Stimulated activated CD8-positive, alpha-beta memory T cell treated with anti-CD3 and anti-CD28 coated beads, Interleukin-4, amount 100 ng/mL, for 24 hours (primary cell): ENCODE results near the gene ZSCAN9.

ENCODE experiments used
- DNase-seq: peaks from one replicate; pipeline ENCODE4 v3.0.0-alpha.2; 2020; ENCODE audit warnings: low read depth

ZSCAN9 gene

DNA sequence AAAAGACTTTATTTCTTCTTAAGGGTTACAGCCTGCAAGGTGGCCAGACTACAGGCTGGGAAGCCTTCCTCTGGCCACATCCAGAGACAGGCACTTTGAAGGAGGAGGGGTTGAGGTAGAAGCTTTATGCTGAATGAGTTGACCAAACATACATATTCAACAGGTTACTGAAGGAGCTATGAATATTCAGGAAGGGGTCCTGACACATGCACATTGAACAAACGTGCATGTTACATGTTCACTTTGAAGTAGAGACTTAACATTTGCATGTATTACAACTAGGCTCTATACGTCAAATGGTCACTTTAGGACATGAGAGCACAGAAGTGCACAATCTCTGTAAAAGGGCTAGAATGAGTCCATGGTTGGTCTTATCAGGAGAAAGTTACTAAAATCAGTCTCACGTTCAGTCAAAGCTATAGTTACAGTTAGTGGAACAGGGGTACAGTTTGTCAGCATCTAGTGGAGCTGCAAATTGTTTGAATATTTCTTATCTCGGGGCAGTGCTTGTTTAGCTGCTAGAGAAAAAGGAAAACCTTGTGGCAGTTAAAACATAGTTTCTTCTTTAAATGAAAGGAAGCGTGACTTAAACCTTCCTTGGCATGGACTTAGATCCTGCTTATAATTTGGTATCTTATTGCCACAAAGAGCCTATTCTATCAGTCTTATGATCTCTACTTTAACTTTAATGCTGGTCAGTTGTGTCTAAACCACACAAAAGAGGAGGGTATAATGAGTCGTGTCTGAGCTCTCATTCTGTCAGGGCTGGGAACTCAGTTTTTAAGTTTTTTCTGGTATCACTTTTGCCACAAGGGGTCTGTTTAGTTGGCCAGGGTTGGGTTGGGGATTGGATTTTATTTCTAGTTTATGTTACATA lies 4.6 kb upstream of the ZSCAN9 start:
- no peak for DNase-seq

DNA sequence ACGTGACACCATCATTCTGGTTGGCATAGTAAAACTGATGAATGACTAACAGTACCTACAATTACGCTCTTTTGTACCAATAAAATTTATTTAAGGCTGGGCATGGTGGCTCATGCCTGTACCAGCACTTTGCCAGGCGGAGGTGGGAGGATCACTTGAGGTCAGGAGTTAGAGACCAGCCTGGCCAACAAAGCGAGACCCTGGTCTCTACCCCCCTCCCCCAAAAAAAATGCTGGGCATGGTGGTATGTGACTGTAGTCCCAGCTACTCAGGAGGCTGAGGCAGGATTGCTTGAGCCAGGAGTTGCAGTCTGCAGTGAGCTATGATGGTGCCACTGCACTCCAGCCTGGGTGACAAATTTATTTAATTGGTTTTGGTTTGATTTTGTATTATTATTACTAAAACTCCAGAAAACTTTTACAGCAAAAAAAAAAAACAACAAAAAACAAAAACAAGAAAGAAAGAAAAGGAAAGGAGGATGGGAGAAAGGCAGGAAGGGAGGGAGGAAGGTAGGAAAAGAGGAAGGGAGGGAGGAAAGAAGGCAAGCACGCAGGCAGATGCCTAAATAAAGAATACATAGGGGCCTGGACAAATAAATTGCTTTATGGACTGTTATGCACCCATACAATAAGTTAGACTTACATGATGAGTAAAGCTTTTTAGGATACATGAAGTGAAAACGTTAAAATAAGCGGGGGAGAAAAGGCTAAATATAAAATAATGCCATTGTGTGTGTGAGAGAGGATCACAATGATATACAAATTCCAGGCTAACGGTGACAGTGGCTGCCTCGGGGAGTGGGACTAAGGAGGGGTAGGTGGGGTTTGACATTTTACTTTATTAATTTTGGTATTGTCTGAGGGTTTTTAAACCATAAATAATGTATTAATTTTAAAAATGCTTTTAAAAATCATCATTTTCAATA lies 682 bp upstream of the ZSCAN9 start:
- DNase-seq, result no peak

DNA sequence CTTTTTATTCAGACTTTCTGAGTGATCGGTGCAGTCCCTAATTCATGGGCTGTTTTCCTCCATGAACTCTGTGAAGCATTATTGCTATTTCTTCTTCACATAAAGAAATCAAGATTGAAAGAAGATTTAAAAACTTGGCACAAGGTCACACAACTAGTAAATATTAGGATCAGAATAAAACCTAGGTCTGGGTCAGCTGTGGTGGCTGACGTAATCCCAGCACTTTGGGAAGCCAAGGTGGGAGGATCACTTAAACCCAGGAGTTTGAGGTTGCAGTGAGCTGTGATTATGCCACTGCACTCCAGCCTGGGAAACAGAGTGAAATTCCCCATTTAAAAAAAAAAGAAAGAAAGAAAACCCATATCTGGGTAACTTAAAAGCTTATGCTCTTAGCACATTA lies 1.4 kb downstream of the ZSCAN9 start:
- DNase-seq, result no peak

DNA sequence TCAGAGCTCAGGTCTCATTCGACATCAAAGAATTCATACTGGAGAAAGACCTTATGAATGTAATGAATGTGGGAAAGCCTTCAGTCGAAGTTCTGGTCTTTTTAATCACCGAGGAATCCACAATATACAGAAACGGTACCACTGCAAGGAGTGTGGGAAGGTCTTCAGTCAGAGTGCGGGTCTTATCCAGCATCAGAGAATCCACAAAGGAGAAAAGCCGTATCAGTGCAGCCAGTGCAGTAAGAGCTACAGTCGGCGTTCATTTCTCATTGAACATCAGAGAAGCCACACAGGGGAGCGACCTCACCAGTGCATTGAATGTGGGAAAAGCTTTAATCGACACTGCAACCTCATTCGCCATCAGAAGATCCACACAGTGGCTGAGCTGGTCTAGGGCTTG lies 7.7 kb downstream of the ZSCAN9 start:
- DNase-seq, result no peak

DNA sequence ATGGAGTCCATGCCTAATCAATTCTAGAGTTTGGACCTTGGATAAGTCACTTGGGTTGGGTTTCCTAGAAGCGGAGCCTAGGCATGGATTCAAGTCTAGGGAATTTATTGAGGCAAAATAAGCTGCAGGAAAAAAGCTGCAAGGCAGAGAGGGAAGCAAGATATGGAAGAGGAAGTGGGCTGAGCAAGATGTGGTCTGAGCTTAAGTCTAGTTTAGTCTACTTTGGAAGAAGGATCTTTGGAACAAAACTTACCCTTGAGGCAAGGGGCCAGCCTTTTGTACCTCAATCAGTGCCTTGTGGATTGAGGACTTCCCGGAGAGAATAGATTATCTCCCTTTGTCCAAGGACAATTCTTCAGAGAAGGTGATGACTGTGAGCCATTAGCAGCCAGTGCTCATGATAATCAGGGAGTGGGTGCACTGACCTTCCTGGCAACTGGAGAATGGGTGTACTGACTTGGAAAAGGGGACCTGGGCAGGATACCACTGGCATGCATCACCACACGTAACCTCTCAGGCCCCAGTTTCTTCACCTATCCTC lies 10.9 kb downstream of the ZSCAN9 start:
- no peak for DNase-seq

DNA sequence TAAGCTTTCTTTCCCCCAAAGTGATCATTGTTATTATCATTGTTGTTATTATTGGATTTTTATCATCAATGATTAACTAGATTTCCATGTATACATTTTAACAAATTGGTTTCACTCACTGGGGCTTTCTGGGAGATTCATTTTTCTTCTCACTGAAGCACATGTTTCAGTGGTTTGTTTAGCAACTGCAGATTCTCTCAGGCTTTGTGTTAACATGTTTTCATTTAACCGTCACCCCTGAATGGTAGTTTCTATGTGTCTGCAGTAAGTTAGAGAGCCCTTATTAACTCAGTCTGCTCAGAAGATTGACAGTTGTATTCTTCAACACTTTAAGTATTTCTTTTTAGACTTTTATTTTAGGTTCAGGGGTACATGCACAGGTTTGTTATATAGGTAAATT lies 14.6 kb downstream of the ZSCAN9 start:
- no peak for DNase-seq

DNA sequence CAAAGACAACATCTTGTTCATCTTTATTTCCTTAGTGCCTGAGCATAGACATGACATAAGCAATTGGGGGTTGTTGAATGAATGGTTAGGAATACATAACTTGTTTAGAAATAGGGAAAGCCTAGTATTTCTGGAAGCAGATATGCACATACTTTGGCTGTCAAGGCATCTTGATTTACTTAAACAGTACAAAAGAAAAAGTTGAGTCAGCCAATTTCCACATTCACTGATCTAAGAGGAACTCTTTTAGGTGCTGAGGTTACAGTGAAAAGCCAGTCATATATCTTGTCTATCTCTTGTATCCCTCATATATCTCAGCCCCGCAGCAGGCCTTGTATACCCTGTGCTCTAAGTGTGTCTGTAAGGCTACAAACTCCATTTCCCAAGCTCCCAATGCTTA lies 15.4 kb downstream of the ZSCAN9 start:
- no peak for DNase-seq

DNA sequence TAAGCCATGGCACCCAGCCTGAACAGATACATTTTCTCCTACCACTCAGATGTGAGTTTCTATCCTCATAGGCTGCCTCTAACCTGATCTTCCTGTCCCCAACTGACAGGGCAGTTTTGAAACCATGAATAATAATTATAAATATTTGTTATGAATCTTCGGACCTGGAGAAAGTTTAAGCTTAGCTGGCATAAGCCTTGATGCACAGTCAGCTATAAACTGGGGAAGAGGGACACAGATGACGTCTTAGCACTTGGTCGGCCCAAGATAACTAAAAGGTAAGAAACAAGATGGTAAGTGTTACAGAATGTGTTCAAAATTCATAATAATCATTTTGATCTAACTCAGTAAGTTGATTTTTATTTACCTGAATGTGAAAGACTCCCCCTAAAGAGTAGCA lies 18.9 kb downstream of the ZSCAN9 start:
- DNase-seq, result no peak

DNA sequence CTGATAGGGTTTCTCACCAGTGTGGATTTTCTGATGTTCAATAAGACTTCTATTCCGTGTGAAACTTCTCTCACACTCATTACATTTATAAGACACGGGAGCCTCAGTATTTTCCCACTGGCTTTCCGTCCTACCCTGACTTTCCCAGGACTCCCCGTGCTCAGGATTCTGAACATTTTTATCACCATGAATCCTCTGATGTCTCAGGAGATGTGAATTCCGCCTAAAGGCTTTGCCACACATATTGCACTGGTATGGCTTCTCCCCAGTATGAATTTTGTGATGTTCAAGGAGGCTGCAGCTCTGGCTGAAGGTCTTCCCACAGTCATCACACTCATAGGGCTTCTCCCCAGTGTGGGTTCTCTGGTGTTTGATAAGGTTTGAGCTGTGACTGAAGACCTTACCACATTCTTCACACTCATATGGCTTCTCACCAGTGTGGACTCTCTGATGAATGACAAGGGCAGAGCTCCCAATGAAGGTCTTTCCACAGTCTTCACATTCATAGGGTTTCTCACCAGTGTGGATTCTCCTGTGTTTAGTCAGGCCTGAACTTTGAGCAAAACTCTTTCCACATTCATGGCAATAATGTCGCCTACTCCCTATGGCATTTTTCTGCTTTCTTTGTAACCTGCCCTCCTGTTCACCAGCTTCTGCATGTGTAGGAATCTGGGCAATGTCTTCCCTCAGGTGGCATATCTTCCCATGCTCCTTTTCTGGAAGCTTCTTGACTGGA lies 20.3 kb downstream of the ZSCAN9 start:
- DNase-seq, result no peak

DNA sequence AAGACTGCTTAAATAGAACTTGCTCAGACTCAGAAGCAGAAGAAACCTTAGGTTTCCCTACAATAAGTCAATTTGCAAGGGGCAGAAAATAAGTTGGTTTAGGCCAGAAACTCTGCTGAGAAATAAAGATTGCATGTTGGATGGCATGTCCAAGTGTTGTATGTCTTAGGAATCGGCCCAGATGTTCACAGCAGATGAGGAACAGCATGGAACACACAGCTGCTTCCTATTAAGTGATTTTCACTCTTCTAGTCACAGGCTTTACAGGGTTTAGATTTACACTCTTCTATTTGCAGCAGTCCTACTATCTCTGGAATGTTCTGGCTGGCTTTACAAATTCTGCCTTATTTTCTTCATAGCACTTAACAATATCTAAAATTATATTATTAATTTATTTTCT lies 23.8 kb downstream of the ZSCAN9 start:
- DNase-seq, result no peak

DNA sequence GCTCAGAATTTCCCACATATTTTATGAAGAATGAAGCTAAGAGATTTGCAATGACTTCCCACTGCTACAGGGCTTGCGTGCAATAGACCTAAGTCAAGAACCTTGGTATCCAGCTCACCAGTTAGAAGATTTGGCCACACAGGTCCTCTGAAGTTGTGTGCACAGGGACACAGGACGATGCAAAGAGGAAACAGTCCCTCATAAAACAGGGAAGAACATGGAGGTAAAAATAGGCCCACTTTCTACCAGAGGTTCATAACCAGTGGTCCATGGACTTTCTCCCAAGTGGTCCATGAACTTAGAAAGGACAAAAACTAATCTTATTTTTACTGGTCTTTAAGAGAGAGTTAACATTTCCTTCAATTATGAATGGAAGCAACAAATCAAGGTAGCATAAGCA lies 25.7 kb downstream of the ZSCAN9 start:
- no peak for DNase-seq

DNA sequence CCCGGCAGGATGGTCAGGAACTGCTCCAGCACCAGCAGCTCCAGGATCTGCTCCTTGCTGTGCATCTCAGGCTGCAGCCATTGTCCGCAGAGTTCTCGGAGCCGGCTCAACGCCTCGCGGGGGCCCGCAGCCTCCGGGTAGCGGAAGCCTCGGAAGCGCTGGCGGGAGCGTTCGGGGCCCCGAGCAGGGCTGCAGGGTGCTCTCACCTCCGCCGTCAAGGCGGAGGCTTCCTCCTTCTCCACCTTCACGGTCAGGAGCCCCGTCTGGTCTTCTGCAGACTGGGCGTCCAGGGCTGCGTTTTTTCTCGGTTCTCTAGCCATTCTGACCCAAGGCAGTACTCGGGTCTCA lies 26.6 kb downstream of the ZSCAN9 start:
- DNase-seq, result peak; percentile 8

DNA sequence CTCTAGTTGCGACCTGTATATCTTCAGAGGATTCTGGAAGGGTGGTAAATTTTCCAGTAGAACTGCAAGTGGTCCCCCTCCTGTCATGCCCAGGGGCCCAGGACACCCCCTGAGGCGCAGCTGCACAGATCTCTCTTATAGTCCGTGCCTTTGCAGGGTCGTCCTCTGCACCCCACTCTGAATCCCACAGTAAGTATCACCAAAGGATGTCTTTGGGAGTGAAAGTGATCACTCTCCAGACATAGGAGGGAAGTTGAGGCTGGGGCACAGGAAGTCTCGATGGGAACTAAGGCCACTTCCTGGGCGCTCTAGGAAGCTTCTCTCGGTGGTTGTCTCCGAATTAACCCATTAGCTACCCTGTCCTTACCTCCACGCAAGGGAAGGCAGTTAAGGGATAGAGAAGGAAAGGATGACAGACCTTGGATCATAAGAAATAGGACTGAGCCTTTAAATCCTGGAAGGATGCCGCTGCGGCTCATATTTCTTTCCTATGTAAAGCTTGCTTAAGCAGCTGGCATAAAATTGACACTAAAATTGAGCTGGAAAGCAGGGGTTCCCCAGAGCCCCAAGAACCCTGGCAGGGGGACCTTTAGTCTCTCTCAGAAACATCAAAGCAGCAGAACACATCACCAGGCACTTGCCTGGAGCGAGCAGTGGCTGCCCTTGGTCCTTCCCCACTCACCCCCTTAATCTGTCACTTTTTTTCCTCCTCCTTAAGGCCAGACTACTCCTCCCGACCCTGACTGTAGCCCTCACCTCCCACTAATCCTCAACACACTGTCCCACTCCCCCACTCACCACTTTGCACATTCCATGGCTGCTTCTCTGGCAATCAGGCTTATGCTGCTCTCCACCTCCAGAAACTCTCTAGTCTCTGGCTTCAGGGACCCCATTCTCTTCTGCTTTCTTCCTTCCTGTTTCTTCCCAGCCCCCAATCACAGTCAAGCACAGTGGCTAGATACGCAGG lies 27.2 kb downstream of the ZSCAN9 start, which contains the start of gene ZKSCAN4:
ZKSCAN4 (minus strand) TSS at position 261 of the 967 bp plus-strand sequence. CDS start 289 bp downstream, outside the sequence.
- DNase-seq, result peak; percentile 64

DNA sequence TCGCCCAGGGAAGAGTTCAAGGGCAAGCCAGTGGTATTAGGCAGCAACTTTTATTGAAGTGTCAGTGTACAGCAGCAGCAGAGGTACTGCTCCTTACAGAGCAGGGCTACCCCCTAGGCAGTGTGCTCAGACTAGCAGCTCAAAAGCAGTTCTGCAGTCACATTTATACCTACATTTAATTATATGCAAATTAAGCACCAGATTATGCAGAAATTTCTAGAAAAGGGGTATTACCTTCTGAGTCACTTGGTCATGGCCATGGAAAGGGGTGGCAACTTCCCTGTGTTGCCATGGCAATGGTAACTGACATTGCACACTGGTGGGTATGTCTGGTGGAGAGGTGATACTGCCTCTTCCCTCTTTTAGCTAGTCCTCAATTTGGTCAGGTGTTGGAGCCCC lies 29.0 kb downstream of the ZSCAN9 start:
- DNase-seq, result no peak

DNA sequence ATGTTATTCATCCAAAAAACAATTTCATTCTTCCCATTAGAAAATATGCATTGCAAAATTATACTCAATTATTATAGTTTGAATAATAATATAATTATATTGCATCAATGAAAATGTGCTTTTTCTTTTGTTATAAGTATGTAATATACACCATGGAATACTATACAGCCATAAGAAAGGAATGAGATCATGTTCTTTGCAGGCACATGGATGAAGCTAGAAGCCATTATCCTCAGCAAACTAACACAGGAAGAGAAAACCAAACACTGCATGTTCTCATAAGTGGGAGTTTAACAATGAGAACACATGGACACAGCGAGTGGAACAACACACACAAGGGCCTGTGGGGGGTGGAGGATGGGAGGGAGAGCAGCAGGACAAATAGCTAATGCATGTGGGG lies 32.0 kb downstream of the ZSCAN9 start:
- no peak for DNase-seq

DNA sequence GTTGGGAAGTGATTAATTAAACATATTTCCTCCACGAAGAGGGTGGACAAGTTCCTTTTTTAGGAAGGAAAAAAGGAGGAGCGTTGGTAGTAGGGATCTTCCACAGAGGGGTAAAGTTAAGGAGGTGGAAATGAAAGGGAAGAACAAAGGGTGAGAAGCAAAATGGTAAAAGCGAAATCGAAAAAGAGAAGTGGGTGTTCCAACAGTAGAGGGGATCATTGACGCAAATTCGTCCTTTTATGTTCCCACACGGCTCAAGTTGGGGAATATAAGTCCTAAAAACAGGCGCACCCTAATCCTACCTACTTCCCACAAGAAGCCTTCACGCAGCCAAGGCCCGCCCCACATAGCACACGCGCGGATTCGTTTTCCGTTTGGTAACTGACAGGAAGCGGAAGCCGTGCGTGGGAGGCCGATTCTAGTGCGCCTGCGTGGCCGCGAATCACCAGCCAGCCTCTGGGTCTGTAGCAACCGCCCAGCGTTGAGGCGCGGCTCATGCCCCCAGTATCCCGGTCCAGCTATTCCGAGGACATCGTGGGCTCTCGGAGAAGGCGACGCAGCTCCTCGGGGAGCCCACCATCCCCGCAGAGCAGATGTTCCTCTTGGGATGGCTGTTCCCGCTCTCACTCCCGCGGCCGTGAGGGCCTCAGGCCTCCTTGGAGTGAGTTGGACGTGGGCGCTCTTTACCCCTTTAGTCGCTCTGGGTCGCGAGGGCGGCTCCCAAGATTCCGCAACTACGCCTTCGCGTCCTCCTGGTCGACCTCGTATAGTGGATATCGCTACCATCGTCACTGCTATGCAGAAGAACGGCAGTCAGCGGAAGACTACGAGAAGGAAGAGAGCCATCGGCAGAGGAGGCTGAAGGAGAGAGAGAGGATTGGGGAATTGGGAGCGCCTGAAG lies 34.1 kb downstream of the ZSCAN9 start, which contains the start of gene NKAPL:
NKAPL (plus strand) TSS at position 421 of the 901 bp plus-strand sequence; CDS start at position 496, 75 bp downstream.
- DNase-seq, result peak; percentile 71

DNA sequence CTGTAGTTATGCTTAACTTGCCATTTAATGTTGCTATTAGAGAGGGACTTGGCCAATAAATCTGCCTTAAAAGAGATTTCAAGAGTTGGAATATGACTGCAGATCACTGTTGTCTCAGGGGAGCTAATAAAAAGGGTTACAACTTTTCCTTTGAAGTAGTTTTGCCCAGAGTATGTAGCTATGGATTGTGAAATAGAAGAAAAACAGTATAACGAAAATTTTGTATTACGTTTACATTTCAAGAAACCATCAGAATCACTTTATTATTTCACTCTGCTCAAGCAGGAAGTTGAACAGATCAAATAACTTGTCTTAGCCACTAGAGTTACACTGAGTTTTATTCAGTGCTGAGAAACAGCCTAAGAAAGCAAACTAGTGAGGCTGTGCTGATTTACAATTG lies 38.8 kb downstream of the ZSCAN9 start:
- no peak for DNase-seq

DNA sequence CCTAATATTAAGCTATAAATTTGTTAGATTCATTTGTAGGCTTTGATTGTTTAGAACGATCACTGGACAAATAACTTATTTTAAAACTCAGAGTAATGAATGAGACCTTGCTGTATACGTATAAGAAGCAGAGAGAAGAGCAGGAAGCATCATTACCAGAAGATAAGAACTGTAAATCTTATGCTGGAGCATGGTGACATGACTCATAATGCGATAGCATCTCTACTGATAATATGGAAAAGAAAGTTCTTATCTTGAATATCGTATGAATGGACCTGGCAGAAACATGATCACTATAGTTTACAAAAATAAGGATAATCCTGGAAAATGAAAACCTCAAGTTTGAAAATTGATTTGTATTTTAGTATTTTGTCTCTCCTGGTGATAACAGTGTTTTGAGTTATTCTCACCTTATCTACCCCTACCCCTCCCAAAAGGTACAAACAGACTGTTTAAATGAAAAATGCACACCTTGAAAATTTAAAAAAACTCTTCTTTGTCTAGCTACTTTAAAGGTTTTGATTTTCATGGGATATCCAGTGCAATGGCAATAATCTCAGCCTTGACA lies 39.8 kb downstream of the ZSCAN9 start:
- no peak for DNase-seq

DNA sequence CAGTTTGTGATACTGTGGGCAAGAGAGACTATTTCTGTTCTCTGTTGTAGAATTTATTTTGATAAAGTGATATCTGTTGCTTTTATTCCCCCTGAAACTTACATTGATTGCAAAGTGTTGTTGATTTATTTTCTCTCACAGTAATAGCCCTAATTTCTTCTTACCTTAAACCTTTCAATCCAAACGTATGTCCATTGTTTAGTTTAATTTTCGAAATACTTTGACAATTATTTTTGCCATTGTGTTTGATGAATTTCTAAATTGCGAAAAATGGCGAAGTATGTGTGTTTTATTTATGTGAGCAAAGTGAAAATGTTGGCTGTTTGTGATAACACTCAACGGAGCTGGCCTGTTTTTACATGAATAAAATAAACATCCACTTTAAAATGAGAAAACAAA lies 41.5 kb downstream of the ZSCAN9 start:
- no peak for DNase-seq
